C4-2B (cell line): ENCODE measurements around the gene NLRC3.

ENCODE experiments used
- CTCF ChIP-seq: fragments of 450-650 bp; conservative IDR thresholded peaks from 2 replicates; pipeline ENCODE4 v1.5.1; 2017; ENCODE audit warnings: mild to moderate bottlenecking
- ZFX ChIP-seq: fragments of 450-650 bp; IDR thresholded peaks from 2 replicates; pipeline ENCODE4 v1.6.1; 2017

GRCh38 chr16:3573146-3573815 lies 3.9 kb downstream of the NLRC3 start:
- no peak for TF ChIP-seq CTCF
- no peak for TF ChIP-seq ZFX
